ENCODE results near the gene CCNA2.

DNA sequence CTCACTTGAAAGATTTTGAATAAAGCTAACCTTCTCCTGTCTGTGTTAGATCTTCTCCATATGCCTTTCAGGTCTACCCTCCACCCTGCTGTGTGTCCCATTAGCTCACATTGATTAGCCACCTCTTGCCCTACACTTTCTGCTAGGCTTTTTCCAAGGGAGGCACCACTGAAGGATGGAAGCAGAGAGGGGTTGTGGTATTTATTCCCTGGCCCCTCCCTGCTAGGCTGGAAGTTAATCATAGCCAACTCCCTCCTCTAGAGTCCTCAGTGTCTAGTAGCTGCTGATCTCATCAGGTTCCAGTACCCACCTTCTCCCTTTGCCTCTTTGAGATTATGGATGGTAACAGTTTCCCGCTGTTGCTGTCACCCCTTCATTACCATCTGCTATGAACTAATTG lies 49.8 kb downstream of the CCNA2 start:
- TF ChIP-seq YY1 (IDR thresholded peaks at IDR 0.05; ENCODE audit: borderline replicate concordance in 1 of 3, control insufficient read depth in 1 of 3, extremely low read depth in 1 of 3, insufficient read depth in 3 of 3, insufficient read length in 1 of 3, insufficient replicate concordance in 2 of 3, low read depth in 1 of 3, low read length in 2 of 3) (no peak), POLR2A (conservative IDR thresholded peaks at IDR 0.05) (no peak), EZH2 (IDR thresholded peaks at IDR 0.05; ENCODE audit: borderline replicate concordance, low read depth, low read length) (no peak)

All from K562 (cell line).